SK-N-SH treated with all-trans-retinoic acid at 6 μM for 48 hours (cell line): Measurements from ENCODE around the gene SLCO3A1.
A peak's percentile ranks its signal among the peaks of the same experiment; 100 is the strongest.

ENCODE experiments used
- ARNTL ChIP-seq: fragments of 450-650 bp; formaldehyde crosslinking; IDR thresholded peaks from 2 replicates; pipeline ENCODE4 v1.5.0; 2020; ENCODE audit warnings: low read depth, mild to moderate bottlenecking, moderate library complexity, borderline replicate concordance
- BACH2 ChIP-seq: fragments of 250-450 bp; sonication (Bioruptor Pico); IDR thresholded peaks from 2 replicates; pipeline ENCODE4 v1.9.0; 2021; ENCODE audit warnings: mild to moderate bottlenecking, borderline replicate concordance
- CREB5 ChIP-seq: fragments of 250-450 bp; sonication (Bioruptor Pico); IDR thresholded peaks from 2 replicates; pipeline ENCODE4 v1.5.1; 2020; ENCODE audit warnings: low read depth, mild to moderate bottlenecking, moderate library complexity
- CSDC2 ChIP-seq: fragments of 250-450 bp; sonication (Bioruptor Pico); IDR thresholded peaks from 2 replicates; pipeline ENCODE4 v1.5.0; 2020; ENCODE audit warnings: mild to moderate bottlenecking, moderate library complexity
- ESRRG ChIP-seq: fragments of 250-450 bp; sonication (Bioruptor Pico); IDR thresholded peaks from 2 replicates; pipeline ENCODE4 v1.6.1; 2021; ENCODE audit warnings: mild to moderate bottlenecking
- PATZ1 ChIP-seq: fragments of 250-450 bp; sonication (Bioruptor Pico); IDR thresholded peaks from 2 replicates; pipeline ENCODE4 v1.8.0; 2020; ENCODE audit warnings: mild to moderate bottlenecking, moderate library complexity, borderline replicate concordance
- RARB ChIP-seq: fragments of 250-450 bp; sonication (Bioruptor Pico); IDR thresholded peaks from 2 replicates; pipeline ENCODE4 v1.8.0; 2021; ENCODE audit warnings: mild to moderate bottlenecking, moderate library complexity
- SNAI2 ChIP-seq: fragments of 250-450 bp; sonication (Bioruptor Pico); IDR thresholded peaks from 2 replicates; pipeline ENCODE4 v1.5.0; 2020; ENCODE audit warnings: mild to moderate bottlenecking, moderate library complexity
- TCF4 ChIP-seq: fragments of 250-450 bp; sonication (Bioruptor Pico); IDR thresholded peaks from 2 replicates; pipeline ENCODE4 v1.8.0; 2021; ENCODE audit warnings: mild to moderate bottlenecking, moderate library complexity, borderline replicate concordance
- ZC3H10 ChIP-seq: fragments of 250-450 bp; sonication (Bioruptor Pico); IDR thresholded peaks from 2 replicates; pipeline ENCODE4 v1.5.1; 2021; ENCODE audit warnings: mild to moderate bottlenecking, moderate library complexity
- ZFP3 ChIP-seq: fragments of 250-450 bp; sonication (Bioruptor Pico); IDR thresholded peaks from 2 replicates; pipeline ENCODE4 v1.5.0; 2020; ENCODE audit warnings: mild to moderate bottlenecking, moderate library complexity
- ZFP30 ChIP-seq: fragments of 450-650 bp; formaldehyde crosslinking; IDR thresholded peaks from 2 replicates; pipeline ENCODE4 v1.5.0; 2022; ENCODE audit warnings: mild to moderate bottlenecking, moderate library complexity
- ZNF8 ChIP-seq: fragments of 450-650 bp; formaldehyde crosslinking; IDR thresholded peaks from 2 replicates; pipeline ENCODE4 v1.5.0; 2020; ENCODE audit warnings: mild to moderate bottlenecking, moderate library complexity

GRCh38 chr15:92151741-92152140, 298.2 kb downstream of the SLCO3A1 start:
- no peak for TF ChIP-seq PATZ1
- TF ChIP-seq ZFP30 (CRISPR knock-in tag), result no peak
- TF ChIP-seq ZFP3, result no peak
- no peak for TF ChIP-seq CSDC2 (CRISPR knock-in tag)
- no peak for TF ChIP-seq SNAI2
- TF ChIP-seq ZNF8, result no peak
- no peak for TF ChIP-seq ARNTL (CRISPR knock-in tag)
- no peak for TF ChIP-seq CREB5
- no peak for TF ChIP-seq RARB
- TF ChIP-seq ESRRG, result no peak
- no peak for TF ChIP-seq BACH2 (CRISPR knock-in tag)
- 0 out of 2 replicates have a peak, but pooled peaks have one; percentile 15 for TF ChIP-seq TCF4 (CRISPR knock-in tag)
- TF ChIP-seq ZC3H10 (CRISPR knock-in tag), result no peak
